Loucy (cell line): Measurements from ENCODE around the gene STK32C.
A peak's percentile ranks its signal among the peaks of the same experiment; 100 is the strongest.

Source experiments
- H2AFZ ChIP-seq: fragments of 200-600 bp; sonication (generic); 2 replicates; pipeline ENCODE4 v1.6.0; 2016; ENCODE audit warnings: antibody characterized with exemption, mild to moderate bottlenecking, low read length, moderate library complexity
- H3F3A ChIP-seq: fragments of 200-600 bp; 2 replicates; pipeline ENCODE4 v1.6.0; 2016; ENCODE audit warnings: antibody characterized with exemption, low read depth, mild to moderate bottlenecking
- H3K27me3 ChIP-seq: fragments of 200-600 bp; sonication (generic); 2 replicates; pipeline ENCODE4 v1.6.1; 2014; ENCODE audit warnings: low read length, mild to moderate bottlenecking; ENCODE audit not compliant: insufficient read depth, poor library complexity, severe bottlenecking
- H3K36me3 ChIP-seq: fragments of 200-600 bp; sonication (generic); 2 replicates; pipeline ENCODE4 v1.6.1; 2016; ENCODE audit warnings: low read length; ENCODE audit not compliant: insufficient read depth
- H3K4me1 ChIP-seq: fragments of 200-600 bp; sonication (generic); 2 replicates; pipeline ENCODE4 v1.5.1; 2014; ENCODE audit warnings: low read length, mild to moderate bottlenecking; ENCODE audit not compliant: insufficient read depth, poor library complexity, severe bottlenecking
- H3K4me2 ChIP-seq: fragments of 200-600 bp; sonication (generic); 2 replicates; pipeline ENCODE4 v1.6.0; 2014; ENCODE audit warnings: antibody characterized with exemption, low read length, low read depth, mild to moderate bottlenecking; ENCODE audit not compliant: poor library complexity, severe bottlenecking
- H3K4me3 ChIP-seq: fragments of 200-600 bp; sonication (generic); 2 replicates; pipeline ENCODE4 v1.5.1; 2014; ENCODE audit warnings: low read length, mild to moderate bottlenecking, mixed read lengths; ENCODE audit not compliant: poor library complexity, severe bottlenecking
- H3K79me2 ChIP-seq: fragments of 200-600 bp; sonication (generic); 2 replicates; pipeline ENCODE4 v1.6.1; 2014; ENCODE audit warnings: low read length; ENCODE audit not compliant: insufficient read depth
- H3K9ac ChIP-seq: fragments of 200-600 bp; sonication (generic); 2 replicates; pipeline ENCODE4 v1.6.0; 2014; ENCODE audit warnings: mild to moderate bottlenecking, low read depth, low read length, moderate library complexity; ENCODE audit not compliant: poor library complexity, severe bottlenecking
- H3K9me2 ChIP-seq: fragments of 200-600 bp; sonication (generic); replicated peaks from 2 replicates; pipeline ENCODE4 v1.6.1; 2016; ENCODE audit warnings: low read depth, low read length, mixed read lengths
- H3K9me3 ChIP-seq: fragments of 200-600 bp; sonication (generic); 2 replicates; pipeline ENCODE4 v1.6.1; 2014; ENCODE audit warnings: mild to moderate bottlenecking, antibody characterized with exemption, low read length, low read depth; ENCODE audit not compliant: insufficient read depth
- H4K20me1 ChIP-seq: fragments of 200-600 bp; sonication (generic); 2 replicates; pipeline ENCODE4 v1.6.0; 2014; ENCODE audit warnings: antibody characterized with exemption, low read length, mild to moderate bottlenecking; ENCODE audit not compliant: insufficient read depth, poor library complexity, severe bottlenecking
- CTCF ChIP-seq: fragments of 200-600 bp; sonication (generic); conservative IDR thresholded peaks from 2 replicates; pipeline ENCODE4 v1.5.1; 2014; ENCODE audit warnings: mild to moderate bottlenecking, antibody characterized with exemption, low read length
- EZH2phosphoT487 ChIP-seq: fragments of 200-600 bp; IDR thresholded peaks from 2 replicates; pipeline ENCODE4 v1.6.1; 2018; ENCODE audit warnings: antibody characterized with exemption, mild to moderate bottlenecking, moderate library complexity, borderline replicate concordance

STK32C gene

GRCh38 chr10:132336919-132337407, 29.2 kb upstream of the STK32C start:
- Histone ChIP-seq H3K79me2 (peaks cover 27% of the 10 kb centered on the region; the same call in 1 of the 2 replicates), H4K20me1 (no peaks in the 10 kb centered on the region), H3K36me3 (no peaks in the 10 kb centered on the region), H3K9ac (peak overlapping the region; percentile 87), H3K27me3 (no peaks in the 10 kb centered on the region), H3K4me1 (peaks cover 45% of the 10 kb centered on the region), H3K4me3 (peak overlapping the region; percentile 78), H2AFZ (peak overlapping the region; percentile 76), H3K9me2 (no peaks in the 10 kb centered on the region), H3K9me3 (no peaks in the 10 kb centered on the region), H3F3A (peaks cover 7% of the 10 kb centered on the region), H3K4me2 (peak overlapping the region; percentile 97)
- TF ChIP-seq CTCF: no peak
- no peak for TF ChIP-seq EZH2phosphoT487

GRCh38 chr10:132336064-132336746, 28.5 kb upstream of the STK32C start:
- Histone ChIP-seq H3K4me1 (peaks cover 45% of the 10 kb centered on the region), H3K4me3 (peak overlapping the region; percentile 78), H3K36me3 (no peaks in the 10 kb centered on the region), H2AFZ (no peak overlapping the region), H3K9me2 (no peaks in the 10 kb centered on the region), H3K9me3 (no peaks in the 10 kb centered on the region), H3F3A (peaks cover 7% of the 10 kb centered on the region), H4K20me1 (no peaks in the 10 kb centered on the region), H3K4me2 (peak overlapping the region; percentile 97), H3K27me3 (peaks cover 3% of the 10 kb centered on the region), H3K9ac (peak overlapping the region; percentile 87), H3K79me2 (peaks cover 31% of the 10 kb centered on the region)
- TF ChIP-seq CTCF: no peak
- TF ChIP-seq EZH2phosphoT487: no peak

- TF ChIP-seq EZH2phosphoT487: no peak
- no peak for TF ChIP-seq CTCF
- Histone ChIP-seq H4K20me1 (peaks cover 4% of the 10 kb centered on the region), H3K79me2 (peaks cover 38% of the 10 kb centered on the region), H3K4me3 (peak overlapping the region; percentile 78), H3K36me3 (no peaks in the 10 kb centered on the region), H2AFZ (peak overlapping the region; percentile 43; the same call in 1 of the 2 replicates), H3K9ac (peak overlapping the region; percentile 87), H3K4me1 (peaks cover 45% of the 10 kb centered on the region), H3F3A (peaks cover 7% of the 10 kb centered on the region), H3K4me2 (peak overlapping the region; percentile 97), H3K9me3 (no peaks in the 10 kb centered on the region), H3K9me2 (no peaks in the 10 kb centered on the region), H3K27me3 (peaks cover 5% of the 10 kb centered on the region)
These were observed 27.7 kb upstream of the STK32C start for GRCh38 chr10:132335189-132336063.
